ENCODE measurements around the gene RBM25. TPM values are rescaled to one million over a fixed set of nuclear protein-coding genes. Genes with fewer than 3 reads are reported as not detected.

The RBM25 gene
- total RNA-seq, 2 donors from 2014 or later: 50.6 to 65.8 TPM

GRCh38 chr14:73097421-73097820, 39.1 kb downstream of the RBM25 start:
- DNase-seq: no peak
- intact Hi-C loops (cut with DNase I, micrococcal nuclease): no loop called here
- no peak for ATAC-seq

- DNase-seq: no peak
- intact Hi-C loops (cut with DNase I, micrococcal nuclease): no loop called here
- no peak for ATAC-seq
Measured at GRCh38 chr14:73100334-73100733, 42.0 kb downstream of the RBM25 start.

GRCh38 chr14:73102806-73103497, 44.6 kb downstream of the RBM25 start:
- no peak for DNase-seq
- intact Hi-C loops (cut with DNase I, micrococcal nuclease): no loop called here
- ATAC-seq: no peak

GRCh38 chr14:73105050-73105449, 46.7 kb downstream of the RBM25 start:
- DNase-seq: no peak
- no peak for ATAC-seq
- intact Hi-C loops (cut with DNase I, micrococcal nuclease): no loop called here

- ATAC-seq: no peak
- DNase-seq: no peak
- intact Hi-C loops (cut with DNase I, micrococcal nuclease): no loop called here
Measured at GRCh38 chr14:73105727-73106126, 47.4 kb downstream of the RBM25 start.

- intact Hi-C loops (cut with DNase I, micrococcal nuclease): no loop called here
- ATAC-seq: peak; percentile 82
- no peak for DNase-seq
Measured at GRCh38 chr14:73116079-73116665, 57.8 kb downstream of the RBM25 start.

GRCh38 chr14:73124180-73124894, 66.0 kb downstream of the RBM25 start:
- intact Hi-C loops (cut with DNase I, micrococcal nuclease): no loop called here
- DNase-seq (no peak), ATAC-seq (no peak)

- intact Hi-C loops (cut with DNase I, micrococcal nuclease): no loop called here
- ATAC-seq (no peak), DNase-seq (no peak)
Measured at GRCh38 chr14:73125169-73125588, 66.8 kb downstream of the RBM25 start.

GRCh38 chr14:73125746-73126145, 67.4 kb downstream of the RBM25 start:
- no peak for ATAC-seq
- intact Hi-C loops (cut with DNase I, micrococcal nuclease): no loop called here
- no peak for DNase-seq

- ATAC-seq (no peak), DNase-seq (no peak)
- intact Hi-C loops (cut with DNase I, micrococcal nuclease): no loop called here
Measured at GRCh38 chr14:73133795-73134194, 75.5 kb downstream of the RBM25 start.

- intact Hi-C loops (cut with DNase I, micrococcal nuclease): no loop called here
- ATAC-seq: no peak
- no peak for DNase-seq
Measured at GRCh38 chr14:73136085-73136386, 77.7 kb downstream of the RBM25 start.

- peak; percentile 94 to 99 for DNase-seq
- peak; percentile 90 for ATAC-seq
- intact Hi-C loops (cut with DNase I, micrococcal nuclease): no loop called here
Measured at GRCh38 chr14:73136387-73137225, 78.3 kb downstream of the RBM25 start, which contains the start of gene PSEN1. Gene PSEN1 (plus strand): TSS chr14:73136507. CDS start chr14:73148020, 11,513 bp downstream.

- no peak for ATAC-seq
- no peak for DNase-seq
- intact Hi-C loops (cut with DNase I, micrococcal nuclease): no loop called here
Measured at GRCh38 chr14:73140811-73141323, 82.5 kb downstream of the RBM25 start.

- DNase-seq: no peak
- no peak for ATAC-seq
- intact Hi-C loops (cut with DNase I, micrococcal nuclease): no loop called here
Measured at GRCh38 chr14:73142216-73142615, 83.9 kb downstream of the RBM25 start.

GRCh38 chr14:73143003-73143402, 84.7 kb downstream of the RBM25 start:
- ATAC-seq (no peak), DNase-seq (no peak)
- intact Hi-C loops (cut with DNase I, micrococcal nuclease): no loop called here

GRCh38 chr14:73143617-73144016, 85.3 kb downstream of the RBM25 start:
- intact Hi-C loops (cut with DNase I, micrococcal nuclease): no loop called here
- DNase-seq: no peak
- ATAC-seq: peak; percentile 19

GRCh38 chr14:73145371-73145770, 87.0 kb downstream of the RBM25 start:
- DNase-seq (no peak), ATAC-seq (no peak)
- intact Hi-C loops (cut with DNase I, micrococcal nuclease): no loop called here

GRCh38 chr14:73146111-73146510, 87.8 kb downstream of the RBM25 start:
- DNase-seq (no peak), ATAC-seq (no peak)
- intact Hi-C loops (cut with DNase I, micrococcal nuclease): no loop called here

GRCh38 chr14:73149753-73150152, 91.4 kb downstream of the RBM25 start:
- intact Hi-C loops (cut with DNase I, micrococcal nuclease): no loop called here
- ATAC-seq (no peak), DNase-seq (no peak)

Data from left colon (tissue), 2 donors.